Neural cell (in vitro differentiated cells): ENCODE data around the gene VPS33B.

Experiments
- CTCF ChIP-seq: fragments of 450-650 bp; IDR thresholded peaks from 2 replicates; pipeline ENCODE4 v1.5.1; 2014; ENCODE audit warnings: antibody characterized with exemption, mild to moderate bottlenecking, moderate library complexity; ENCODE audit not compliant: poor library complexity, severe bottlenecking
- EP300 ChIP-seq: fragments of 450-650 bp; conservative IDR thresholded peaks from 2 replicates; pipeline ENCODE4 v1.6.1; 2014; ENCODE audit warnings: antibody characterized with exemption, mild to moderate bottlenecking, moderate library complexity; ENCODE audit not compliant: poor library complexity, severe bottlenecking
- EZH2 ChIP-seq: fragments of 200-600, 300-800 bp; shearing (Covaris generic), sonication (generic); IDR thresholded peaks from 2 replicates; pipeline ENCODE4 v1.6.1; 2014; ENCODE audit warnings: antibody characterized with exemption, low read length, borderline replicate concordance, mild to moderate bottlenecking; ENCODE audit not compliant: insufficient read depth, poor library complexity, severe bottlenecking
- POLR2AphosphoS5 ChIP-seq: IDR thresholded peaks from 2 replicates; pipeline ENCODE4 v1.6.1; 2012
- REST ChIP-seq: IDR thresholded peaks from 2 replicates; pipeline ENCODE4 v1.6.1; 2012; ENCODE audit warnings: borderline replicate concordance

DNA sequence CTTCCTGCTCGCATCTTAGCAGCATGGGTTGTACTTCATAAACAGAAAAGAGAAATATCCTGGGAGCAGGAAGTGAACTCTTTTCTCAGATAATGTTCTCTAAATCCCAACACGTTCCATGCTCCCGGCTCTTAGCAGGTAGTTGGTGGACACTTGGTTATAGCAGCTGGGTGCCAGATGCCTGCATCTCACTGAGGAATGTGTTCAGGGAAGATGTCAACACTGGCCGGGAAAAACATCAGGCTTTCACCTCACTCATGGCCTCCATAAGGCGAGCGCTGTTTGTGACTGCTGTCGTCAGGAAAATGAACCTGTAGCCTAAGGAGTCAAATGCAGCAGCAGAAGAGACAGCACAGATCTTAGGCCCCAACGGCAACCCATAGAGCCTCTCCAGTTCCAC is 23.7 kb downstream of the VPS33B start:
- no peak for TF ChIP-seq REST
- no peak for TF ChIP-seq EZH2
- TF ChIP-seq CTCF = no peak
- TF ChIP-seq POLR2AphosphoS5 = no peak
- TF ChIP-seq EP300 = no peak
